IMR-90 (cell line): ENCODE results near the gene ME3. TPM values are rescaled to one million over a fixed set of nuclear protein-coding genes. Genes with fewer than 3 reads are reported as not detected.

Source experiments
- ATAC-seq: fragments of 200-7000 bp; cut with Tn5 transposase; 2 replicates; pipeline ENCODE4 v1.9.1; 2020; ENCODE audit warnings: low read depth, mild to moderate bottlenecking, moderate library complexity
- BruUV-seq: library from RNA; stranded (reverse); fragments of 400-500 nt; replicated peaks from 2 replicates; lab custom pipeline; 2021; lab: Mats Ljungman, UMichigan
- CTCF ChIA-PET: fragments of 300-600 bp; formaldehyde crosslinking; extraction: SDS; loops from one replicate; lab custom pipeline; 2021; ENCODE audit warnings: antibody characterized with exemption; lab: Yijun Ruan, JAX
- POLR2A ChIA-PET: fragments of 300-600 bp; sonication (Branson Sonifier 250); formaldehyde crosslinking; loops from one replicate; lab custom pipeline; 2022; ENCODE audit warnings: antibody characterized with exemption; ENCODE audit not compliant: unreplicated experiment; lab: Charles Lee
- DNase-seq: peaks from one replicate; pipeline ENCODE4 v3.0.0; 2013
- H2AFZ ChIP-seq: replicated peaks from 2 replicates; pipeline ENCODE3; 2013; ENCODE audit warnings: low read length, mild to moderate bottlenecking; ENCODE audit not compliant: poor library complexity
- H2AK5ac ChIP-seq: 2 replicates; pipeline ENCODE4 v1.6.1; 2013; ENCODE audit warnings: low read depth, low read length, inconsistent platforms
- H2AK9ac ChIP-seq: replicated peaks from 2 replicates; pipeline ENCODE3; 2013; ENCODE audit warnings: mild to moderate bottlenecking, low read depth, low read length, moderate library complexity; ENCODE audit not compliant: poor library complexity
- H2BK120ac ChIP-seq: 2 replicates; pipeline ENCODE4 v1.6.1; 2013; ENCODE audit warnings: low read depth, low read length, inconsistent platforms
- H2BK15ac ChIP-seq: 3 replicates; pipeline ENCODE4 v1.6.1; 2013; ENCODE audit warnings: low read depth, low read length, inconsistent platforms
- H2BK20ac ChIP-seq: 2 replicates; pipeline ENCODE4 v1.6.1; 2013; ENCODE audit warnings: low read depth, mild to moderate bottlenecking, inconsistent platforms, low read length, moderate library complexity
- H2BK5ac ChIP-seq: 2 replicates; pipeline ENCODE4 v1.6.1; 2013; ENCODE audit warnings: mild to moderate bottlenecking, low read depth, low read length, inconsistent platforms; ENCODE audit not compliant: poor library complexity, severe bottlenecking
- H3K14ac ChIP-seq: replicated peaks from 2 replicates; pipeline ENCODE4 v1.6.1; 2013; ENCODE audit warnings: low read depth, low read length, inconsistent platforms
- H3K18ac ChIP-seq: 2 replicates; pipeline ENCODE4 v1.6.1; 2013; ENCODE audit warnings: low read depth, low read length, control low read depth
- H3K23ac ChIP-seq: 2 replicates; pipeline ENCODE4 v1.6.1; 2013; ENCODE audit warnings: low read depth, low read length, inconsistent platforms
- H3K27ac ChIP-seq: 2 replicates; pipeline ENCODE4 v1.5.1; 2013; ENCODE audit warnings: mild to moderate bottlenecking, control low read depth, low read length; ENCODE audit not compliant: insufficient read depth
- H3K27me3 ChIP-seq: 2 replicates; pipeline ENCODE4 v1.6.1; 2013; ENCODE audit warnings: low read length; ENCODE audit not compliant: control insufficient read depth, insufficient read depth
- H3K36me3 ChIP-seq: 2 replicates; pipeline ENCODE4 v1.6.1; 2013; ENCODE audit warnings: low read length, mixed read lengths; ENCODE audit not compliant: control insufficient read depth, insufficient read depth
- H3K4ac ChIP-seq: 2 replicates; pipeline ENCODE4 v1.6.1; 2013; ENCODE audit warnings: low read depth, low read length, inconsistent platforms
- H3K4me1 ChIP-seq: 2 replicates; pipeline ENCODE4 v1.6.1; 2013; ENCODE audit warnings: low read length, mixed read lengths; ENCODE audit not compliant: control insufficient read depth, insufficient read depth
- H3K4me2 ChIP-seq: 2 replicates; pipeline ENCODE4 v1.6.1; 2013; ENCODE audit warnings: low read depth, mild to moderate bottlenecking, control low read depth, low read length, moderate library complexity
- H3K4me3 ChIP-seq: 2 replicates; pipeline ENCODE4 v1.5.1; 2013; ENCODE audit warnings: low read depth, mild to moderate bottlenecking, control low read depth, low read length, moderate library complexity; ENCODE audit not compliant: insufficient read depth
- H3K56ac ChIP-seq: 2 replicates; pipeline ENCODE4 v1.6.1; 2013; ENCODE audit warnings: low read length, inconsistent platforms; ENCODE audit not compliant: insufficient read depth; ENCODE audit errors: extremely low read depth
- H3K79me1 ChIP-seq, 2 experiments: 2 replicates each; pipeline ENCODE4 v1.6.1; 2013; ENCODE audit warnings: low read length in 2 of 2, inconsistent platforms in 1 of 2, low read depth in 1 of 2
- H3K9ac ChIP-seq: 2 replicates; pipeline ENCODE4 v1.6.1; 2013; ENCODE audit warnings: low read depth, low read length, control low read depth
- H3K9me1 ChIP-seq: 2 replicates; pipeline ENCODE4 v1.6.1; 2013; ENCODE audit warnings: low read length, inconsistent platforms; ENCODE audit not compliant: insufficient read depth
- H3K9me3 ChIP-seq: 2 replicates; pipeline ENCODE4 v1.6.1; 2013; ENCODE audit warnings: low read length; ENCODE audit not compliant: control insufficient read depth, insufficient read depth
- H4K20me1 ChIP-seq: 2 replicates; pipeline ENCODE4 v1.6.1; 2013; ENCODE audit warnings: low read length, inconsistent platforms; ENCODE audit not compliant: insufficient read depth
- H4K5ac ChIP-seq: 2 replicates; pipeline ENCODE4 v1.6.1; 2013; ENCODE audit warnings: mild to moderate bottlenecking, low read depth, low read length, control low read depth
- H4K8ac ChIP-seq, 2 experiments: 2 replicates each; pipeline ENCODE4 v1.6.1; 2013; ENCODE audit warnings: low read depth in 2 of 2, low read length in 2 of 2, control low read depth in 1 of 2, inconsistent platforms in 1 of 2
- H4K91ac ChIP-seq: 2 replicates; pipeline ENCODE4 v1.6.1; 2013; ENCODE audit warnings: low read depth, low read length, inconsistent platforms; ENCODE audit not compliant: insufficient read depth
- BHLHE40 ChIP-seq: fragments of 150-350 bp; IDR thresholded peaks from 2 replicates; pipeline ENCODE4 v1.6.1; 2016; ENCODE audit warnings: mild to moderate bottlenecking, low read depth, low read length
- MXI1 ChIP-seq: IDR thresholded peaks from 2 replicates; pipeline ENCODE4 v1.6.1; 2012; ENCODE audit warnings: low read depth, mild to moderate bottlenecking, low read length, moderate library complexity, borderline replicate concordance
- RAD21 ChIP-seq: IDR thresholded peaks from 2 replicates; pipeline ENCODE4 v1.6.1; 2012; ENCODE audit warnings: low read length, improper control_type of control experiment
- RCOR1 ChIP-seq: IDR thresholded peaks from 2 replicates; pipeline ENCODE4 v1.6.1; 2012; ENCODE audit warnings: mild to moderate bottlenecking, low read length, improper control_type of control experiment; ENCODE audit not compliant: insufficient replicate concordance
- SMC3 ChIP-seq: fragments of 150-350 bp; IDR thresholded peaks from 2 replicates; pipeline ENCODE4 v1.6.1; 2016; ENCODE audit warnings: low read depth, mild to moderate bottlenecking, antibody characterized with exemption, low read length, moderate library complexity
- WGBS, 2 experiments: methylation state at CpG; one replicate each; pipeline versions ENCODE4 v1.1.5 to v1.1.7; 2013; ENCODE audit warnings: missing lambda C conversion rate in 2 of 2; ENCODE audit not compliant: insufficient read length in 1 of 2; ENCODE audit errors: extremely low coverage in 2 of 2; 5-methylcytosine and 5-hydroxymethylcytosine counted together
- dilution Hi-C: fragments of 300-500 bp; cut with HindIII; formaldehyde crosslinking; loops from one replicate; pipeline ENCODE4 v1.14.3; 2018; ENCODE audit warnings: low sequenced_read_pairs; ENCODE audit not compliant: unreplicated experiment
- in situ Hi-C: fragments of 300-500 bp; cut with MboI; formaldehyde crosslinking; loops from 3 replicates; pipeline ENCODE4 v1.14.3; 2019; ENCODE audit warnings: low sequenced_read_pairs, inconsistent platforms, mixed read lengths
- intact Hi-C: fragments of 100-400 bp; cut with micrococcal nuclease; formaldehyde crosslinking; loops from 2 replicates; pipeline ENCODE4 v1.10.0; 2022
- polyA plus RNA-seq, 3 experiments: library from polyadenylated mRNA; depleted of rRNA; stranded (reverse); fragments of >200 nt; gene quantifications; 2 replicates each; pipeline ENCODE4 v1.2.3, GENCODE V29; 2012; ENCODE audit warnings: low replicate concordance in 1 of 3
- total RNA-seq: library from RNA; depleted of rRNA; stranded (reverse); fragments of >200 nt; gene quantifications from 2 replicates; pipeline ENCODE4 v1.2.3, GENCODE V29; 2012

The ME3 gene
- total and polyA plus RNA-seq, 2 of the 4 experiments (the other 2 are of a cell fraction): 7.8 to 9.0 TPM

GRCh38 chr11:86678823-86679222, 6.4 kb upstream of the ME3 start:
- 0 out of 2 replicates have a peak overlapping the region, but pooled peaks have one; percentile 8 for H3K14ac ChIP-seq
- no peak overlapping the region for H2AK5ac ChIP-seq
- no peaks in the 10 kb centered on the region for H3K36me3 ChIP-seq
- no peak overlapping the region for H2BK120ac ChIP-seq
- POLR2A ChIA-PET: no interaction called here
- DNase-seq: peak; percentile 80
- no peak overlapping the region for H4K91ac ChIP-seq
- H2BK15ac ChIP-seq: no peak overlapping the region
- CTCF ChIA-PET: interaction anchor here (0.9 to 1.2 kb wide), 2 partner anchors 70 to 71 kb away, joined by 3 to 4 read pairs; no protein-coding TSS in a partner anchor
- no peaks in the 10 kb centered on the region for H3K9me1 ChIP-seq
- H3K9ac ChIP-seq: no peak overlapping the region
- in situ Hi-C loops: no loop called here
- no peaks in the 10 kb centered on the region for H4K20me1 ChIP-seq
- BruUV-seq: no TSS peak
- H3K23ac ChIP-seq: no peak overlapping the region
- H2AK9ac ChIP-seq: no peak overlapping the region
- WGBS, 2 experiments: no CpG with 5 or more reads among the region's 3 CpGs
- H3K27ac ChIP-seq: no peak overlapping the region
- dilution Hi-C loops: no loop called here
- ATAC-seq: peak; percentile 78
- peak; percentile 21; the same call in 1 of the 2 replicates for TF ChIP-seq RAD21
- TF ChIP-seq RCOR1: peak; percentile 71
- 0 out of 2 replicates have a peak, but pooled peaks have one; percentile 7 for TF ChIP-seq BHLHE40
- TF ChIP-seq SMC3: 0 out of 2 replicates have a peak, but pooled peaks have one; percentile 15
- no peak for TF ChIP-seq MXI1
- H2AFZ ChIP-seq: no peak overlapping the region
- no peak overlapping the region for H4K5ac ChIP-seq
- H3K9me3 ChIP-seq: no peaks in the 10 kb centered on the region
- no peaks in the 10 kb centered on the region for H3K79me1 ChIP-seq
- no peak overlapping the region for H2BK5ac ChIP-seq
- no peak overlapping the region for H3K4ac ChIP-seq
- H3K4me2 ChIP-seq: peak overlapping the region; percentile 26; the same call in 1 of the 2 replicates
- H2BK20ac ChIP-seq: no peak overlapping the region
- no peaks in the 10 kb centered on the region for H3K27me3 ChIP-seq
- H4K8ac ChIP-seq: no peak overlapping the region
- no peak overlapping the region for H3K56ac ChIP-seq
- no peak overlapping the region for H3K18ac ChIP-seq
- intact Hi-C loops: loop anchor here (2.0 to 10.0 kb wide), 2 partner anchors 14 to 236 kb away; no protein-coding TSS in a partner anchor
- H3K4me1 ChIP-seq: no peaks in the 10 kb centered on the region
- no peak overlapping the region for H3K4me3 ChIP-seq
